GM12878 (cell line): ENCODE measurements around the gene CYP26B1. TPM values are rescaled to one million over a fixed set of nuclear protein-coding genes. Genes with fewer than 3 reads are reported as not detected.

Experiments used
- ATAC-seq: fragments of 200-7000 bp; cut with Tn5 transposase; 3 replicates; pipeline ENCODE4 v1.9.1; 2020; ENCODE audit warnings: mild to moderate bottlenecking, moderate library complexity
- BruUV-seq: library from RNA; stranded (reverse); fragments of 400-500 nt; replicated peaks from 2 replicates; lab custom pipeline; 2021; lab: Mats Ljungman, UMichigan
- CTCF ChIA-PET: fragments of 300-600 bp; sonication (Branson Sonifier 250); formaldehyde crosslinking; extraction: SDS; loops from one replicate; lab custom pipeline; 2021; ENCODE audit warnings: inconsistent platforms; lab: Yijun Ruan, JAX
- POLR2A ChIA-PET: fragments of 350-600 bp; formaldehyde crosslinking; extraction: SDS; loops from one replicate; lab custom pipeline; 2021; ENCODE audit warnings: inconsistent platforms; lab: Charles Lee
- RAD21 ChIA-PET: fragments of 300-600 bp; sonication (Branson Sonifier 250); formaldehyde crosslinking; loops from one replicate; lab custom pipeline; 2023; ENCODE audit warnings: antibody characterized with exemption; ENCODE audit not compliant: unreplicated experiment; lab: Charles Lee
- SMC1A ChIA-PET: fragments of 300-600 bp; sonication (Branson Sonifier 250); formaldehyde crosslinking; loops from one replicate; lab custom pipeline; 2023; ENCODE audit not compliant: unreplicated experiment, uncharacterized antibody; lab: Charles Lee
- DNase-seq: peaks from one replicate; pipeline ENCODE4 v3.0.0-alpha.2; 2011; ENCODE audit warnings: low read depth, low spot score
- FAIRE-seq: peaks from 3 replicates; lab custom pipeline; 2011; peaks lifted over from hg19 to GRCh38; lab: Jason Lieb, UNC
- H2AFZ ChIP-seq: 2 replicates; pipeline ENCODE4 v1.6.0; 2011; ENCODE audit warnings: low read depth, low read length, control low read depth; ENCODE audit not compliant: control insufficient read depth
- H3K27ac ChIP-seq: 2 replicates; pipeline ENCODE4 v1.5.1; 2011; ENCODE audit warnings: control low read depth; ENCODE audit not compliant: control insufficient read depth, insufficient read depth
- H3K27me3 ChIP-seq, 2 experiments: replicated peaks in 1 of 2; 2 replicates each; pipeline versions ENCODE4 v1.6.0 to v1.6.1; 2011; ENCODE audit warnings: low read length in 1 of 2; ENCODE audit not compliant: control insufficient read depth in 2 of 2, insufficient read depth in 2 of 2
- H3K36me3 ChIP-seq, 2 experiments: 2 replicates each; pipeline ENCODE4 v1.5.1; 2011; ENCODE audit warnings: low read length in 1 of 2; ENCODE audit not compliant: control insufficient read depth in 2 of 2, insufficient read depth in 2 of 2
- H3K4me1 ChIP-seq: 2 replicates; pipeline ENCODE4 v1.6.1; 2011; ENCODE audit warnings: mild to moderate bottlenecking, low read length, moderate library complexity, mixed read lengths; ENCODE audit not compliant: control insufficient read depth, insufficient read depth
- H3K4me2 ChIP-seq: 2 replicates; pipeline ENCODE4 v1.6.0; 2011; ENCODE audit warnings: control low read depth; ENCODE audit not compliant: control insufficient read depth, insufficient read depth
- H3K4me3 ChIP-seq: fragments of 200-600 bp; sonication (generic); 2 replicates; pipeline ENCODE4 v1.5.1; 2016
- H3K79me2 ChIP-seq: 2 replicates; pipeline ENCODE4 v1.6.0; 2011; ENCODE audit warnings: low read length; ENCODE audit not compliant: control insufficient read depth, insufficient read depth
- H3K9ac ChIP-seq: 2 replicates; pipeline ENCODE4 v1.8.0; 2011; ENCODE audit warnings: low read length, control low read depth, mixed read lengths; ENCODE audit not compliant: control insufficient read depth, insufficient read depth
- H3K9me3 ChIP-seq: replicated peaks from 3 replicates; pipeline ENCODE4 v1.5.1; 2011; ENCODE audit warnings: mild to moderate bottlenecking, low read length; ENCODE audit not compliant: control insufficient read depth, insufficient read depth
- H4K20me1 ChIP-seq: 2 replicates; pipeline ENCODE4 v1.6.0; 2011; ENCODE audit not compliant: control insufficient read depth, insufficient read depth
- ESRRA ChIP-seq: IDR thresholded peaks from 2 replicates; pipeline ENCODE4 v1.6.1; 2012; ENCODE audit warnings: mild to moderate bottlenecking, low read length, improper control_type of control experiment
- FOXK2 ChIP-seq: fragments of 450-650 bp; IDR thresholded peaks from 2 replicates; pipeline ENCODE4 v1.6.1; 2017; ENCODE audit warnings: mild to moderate bottlenecking, moderate library complexity
- MYC ChIP-seq: IDR thresholded peaks from 2 replicates; pipeline ENCODE4 v1.6.1; 2011; ENCODE audit warnings: mild to moderate bottlenecking, low read length, moderate library complexity, inconsistent platforms; ENCODE audit not compliant: insufficient read depth, insufficient replicate concordance, insufficient read length, severe bottlenecking
- NR2F1 ChIP-seq: fragments of 450-650 bp; conservative IDR thresholded peaks from 2 replicates; pipeline ENCODE4 v1.6.1; 2017; ENCODE audit warnings: mild to moderate bottlenecking
- PBX3 ChIP-seq: IDR thresholded peaks from 2 replicates; pipeline ENCODE4 v1.6.1; 2011; ENCODE audit warnings: mild to moderate bottlenecking, low read depth, low read length, moderate library complexity; ENCODE audit not compliant: insufficient replicate concordance
- RB1 ChIP-seq: fragments of 450-650 bp; formaldehyde crosslinking; IDR thresholded peaks from 2 replicates; pipeline ENCODE4 v1.6.1; 2017; ENCODE audit warnings: mild to moderate bottlenecking, borderline replicate concordance
- TAF1 ChIP-seq: IDR thresholded peaks from 2 replicates; pipeline ENCODE4 v1.6.1; 2011; ENCODE audit warnings: mild to moderate bottlenecking, low read depth, low read length, borderline replicate concordance
- TBL1XR1 ChIP-seq: IDR thresholded peaks from 2 replicates; pipeline ENCODE4 v1.6.1; 2012; ENCODE audit warnings: low read depth, low read length, improper control_type of control experiment
- TCF3 ChIP-seq: IDR thresholded peaks from 2 replicates; pipeline ENCODE4 v1.6.1; 2012; ENCODE audit warnings: low read depth, mild to moderate bottlenecking, low read length, borderline replicate concordance; ENCODE audit not compliant: insufficient read depth
- TCF7 ChIP-seq: IDR thresholded peaks from 2 replicates; pipeline ENCODE4 v1.6.1; 2014; ENCODE audit warnings: antibody characterized with exemption, borderline replicate concordance
- USF1 ChIP-seq: IDR thresholded peaks from 2 replicates; pipeline ENCODE4 v1.6.1; 2011; ENCODE audit warnings: borderline replicate concordance, low read depth, mild to moderate bottlenecking, moderate library complexity, mixed read lengths, low read length; ENCODE audit not compliant: insufficient read depth; ENCODE audit errors: extremely low read length
- WGBS: methylation state at CpG from one replicate; pipeline ENCODE4 v1.1.6; 2016; ENCODE audit warnings: low lambda C conversion rate; ENCODE audit not compliant: insufficient replicate concordance, insufficient coverage; ENCODE audit errors: missing lambda C conversion rate; 5-methylcytosine and 5-hydroxymethylcytosine counted together
- in situ Hi-C: fragments of 300-500 bp; cut with MboI; formaldehyde crosslinking; loops from 9 replicates; pipeline ENCODE4 v1.14.3; 2018; ENCODE audit warnings: mixed read lengths
- intact Hi-C: fragments of 100-400 bp; cut with micrococcal nuclease; formaldehyde crosslinking; loops from one replicate; pipeline ENCODE4 v1.14.2; 2022; ENCODE audit not compliant: unreplicated experiment
- polyA plus RNA-seq, 11 experiments: library from polyadenylated mRNA; depleted of rRNA in 4 of 11; unstranded in 6 of 11; stranded (reverse) in 5 of 11; fragments of >200 nt; fragmentation: Nextera tagmentation in 4 of 11; fragmentation: Illumina TruSeq in 1 of 11; extraction: Ambion mirVana in 4 of 11; extraction: Trizol in 1 of 11; gene quantifications; 1 replicate in 1 of 11; 2 replicates in 10 of 11; pipeline versions ENCODE4 v1.2.1 to v1.2.3, GENCODE V29; 2011 to 2016; ENCODE audit warnings: inconsistent platforms in 2 of 11, missing spikeins in 2 of 11, low read depth in 1 of 11
- total RNA-seq, 4 experiments: library from RNA; depleted of rRNA in 3 of 4; stranded (reverse); fragments of >200 nt in 3 of 4; fragmentation: Illumina TruSeq in 1 of 4; extraction: Trizol in 1 of 4; gene quantifications; 2 replicates each; pipeline versions ENCODE4 v1.2.1 to v1.2.3, GENCODE V29; 2013 to 2021

Gene CYP26B1
- total and polyA plus RNA-seq, 10 of the 15 experiments (the other 5 are each of a cell fraction or from before 2014, with no cell fraction given) = not detected

- FAIRE-seq = no peak
- Histone ChIP-seq H2AFZ (no peak overlapping the region), H3K27me3 (no peaks in the 10 kb centered on the region; a peak in 1 of 4 replicates), H3K9ac (no peak overlapping the region), H3K27ac (no peak overlapping the region), H4K20me1 (no peaks in the 10 kb centered on the region), H3K9me3 (no peaks in the 10 kb centered on the region), H3K4me2 (no peak overlapping the region), H3K4me1 (no peaks in the 10 kb centered on the region), H3K4me3 (no peak overlapping the region), H3K79me2 (no peaks in the 10 kb centered on the region), H3K36me3 (no peaks in the 10 kb centered on the region)
- TF ChIP-seq PBX3 (no peak), RB1 (no peak), TBL1XR1 (no peak), NR2F1 (no peak), TAF1 (no peak), ESRRA (no peak), TCF7 (no peak), FOXK2 (no peak), USF1 (no peak), MYC (no peak), TCF3 (no peak)
- in situ Hi-C loops (no loop called here), intact Hi-C loops (no loop called here)
- no peak for DNase-seq
- SMC1A ChIA-PET = no interaction called here
- BruUV-seq = no TSS peak
- POLR2A ChIA-PET = no interaction called here
- CTCF ChIA-PET = no interaction called here
- RAD21 ChIA-PET = no interaction called here
- 44% methylated on average over 6 of the region's 6 CpGs for WGBS
- no peak for ATAC-seq
Measured at GRCh38 chr2:72118386-72118785, 29.3 kb downstream of the CYP26B1 start.
